ENCODE results near the gene CACNA1I.

Gene CACNA1I

GRCh38 chr22:39738746-39739145, 168.2 kb downstream of the CACNA1I start:
- no peak for DNase-seq (ENCODE audit: low read depth in 3 of 3)

Data from stimulated activated CD4-positive, alpha-beta T cell treated with anti-CD3 and anti-CD28 coated beads, TNF-alpha, amount 100 ng/mL, for 24 hours (primary cell).